GM23338 (cell line): Measurements from ENCODE around the gene FASTKD2.

Source experiments
- CREB1 ChIP-seq: fragments of 250-450 bp; sonication (Bioruptor Pico); IDR thresholded peaks from 2 replicates; pipeline ENCODE4 v1.5.0; 2020; ENCODE audit warnings: low read depth, mild to moderate bottlenecking, moderate library complexity
- EZH2 ChIP-seq: fragments of 200-600 bp; sonication (generic); IDR thresholded peaks from one replicate; pipeline ENCODE4 v1.8.0; 2017; ENCODE audit warnings: antibody characterized with exemption, mild to moderate bottlenecking, low read depth; ENCODE audit not compliant: unreplicated experiment
- EZH2phosphoT487 ChIP-seq: fragments of 200-600 bp; sonication (generic); IDR thresholded peaks from one replicate; pipeline ENCODE4 v1.8.1; 2018; ENCODE audit warnings: antibody characterized with exemption; ENCODE audit not compliant: unreplicated experiment
- JUNB ChIP-seq: IDR thresholded peaks from one replicate; pipeline ENCODE4 v1.6.1; 2016; ENCODE audit warnings: antibody characterized with exemption; ENCODE audit not compliant: unreplicated experiment
- POLR2AphosphoS5 ChIP-seq: IDR thresholded peaks from 2 replicates; pipeline ENCODE4 v1.6.1; 2016; ENCODE audit warnings: antibody characterized with exemption, low read depth
- STAT1 ChIP-seq: IDR thresholded peaks from one replicate; pipeline ENCODE4 v1.6.1; 2016; ENCODE audit warnings: antibody characterized with exemption; ENCODE audit not compliant: unreplicated experiment
- ZNF114 ChIP-seq: fragments of 250-450 bp; sonication (Bioruptor Pico); IDR thresholded peaks from 2 replicates; pipeline ENCODE4 v1.5.0; 2020; ENCODE audit warnings: mild to moderate bottlenecking, moderate library complexity
- ZNF331 ChIP-seq: fragments of 250-450 bp; sonication (Bioruptor Pico); IDR thresholded peaks from 2 replicates; pipeline ENCODE4 v1.5.0; 2020; ENCODE audit warnings: low read depth, mild to moderate bottlenecking, moderate library complexity
- TF ChIP-seq, protein P1 (sequence below), 2 experiments: fragments of 200-600 bp in 1 of 2; sonication (generic) in 1 of 2; conservative IDR thresholded peaks; 2 replicates each; pipeline versions ENCODE4 v1.5.1 to v1.6.1; 2016 to 2017; ENCODE audit warnings: antibody characterized with exemption in 2 of 2, low read depth in 2 of 2, mild to moderate bottlenecking in 2 of 2, moderate library complexity in 1 of 2
- TF ChIP-seq, protein P2 (sequence below): IDR thresholded peaks from one replicate; pipeline ENCODE4 v1.6.1; 2018; ENCODE audit warnings: antibody characterized with exemption; ENCODE audit not compliant: unreplicated experiment
- TF ChIP-seq, protein P3 (sequence below): fragments of 250-450 bp; sonication (Bioruptor Pico); IDR thresholded peaks from 2 replicates; pipeline ENCODE4 v1.5.0; 2020; ENCODE audit warnings: mild to moderate bottlenecking, moderate library complexity

GRCh38 chr2:206766057-206766930 is 888 bp downstream of the FASTKD2 start:
- TF ChIP-seq, protein P1, sequence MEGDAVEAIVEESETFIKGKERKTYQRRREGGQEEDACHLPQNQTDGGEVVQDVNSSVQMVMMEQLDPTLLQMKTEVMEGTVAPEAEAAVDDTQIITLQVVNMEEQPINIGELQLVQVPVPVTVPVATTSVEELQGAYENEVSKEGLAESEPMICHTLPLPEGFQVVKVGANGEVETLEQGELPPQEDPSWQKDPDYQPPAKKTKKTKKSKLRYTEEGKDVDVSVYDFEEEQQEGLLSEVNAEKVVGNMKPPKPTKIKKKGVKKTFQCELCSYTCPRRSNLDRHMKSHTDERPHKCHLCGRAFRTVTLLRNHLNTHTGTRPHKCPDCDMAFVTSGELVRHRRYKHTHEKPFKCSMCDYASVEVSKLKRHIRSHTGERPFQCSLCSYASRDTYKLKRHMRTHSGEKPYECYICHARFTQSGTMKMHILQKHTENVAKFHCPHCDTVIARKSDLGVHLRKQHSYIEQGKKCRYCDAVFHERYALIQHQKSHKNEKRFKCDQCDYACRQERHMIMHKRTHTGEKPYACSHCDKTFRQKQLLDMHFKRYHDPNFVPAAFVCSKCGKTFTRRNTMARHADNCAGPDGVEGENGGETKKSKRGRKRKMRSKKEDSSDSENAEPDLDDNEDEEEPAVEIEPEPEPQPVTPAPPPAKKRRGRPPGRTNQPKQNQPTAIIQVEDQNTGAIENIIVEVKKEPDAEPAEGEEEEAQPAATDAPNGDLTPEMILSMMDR (conservative IDR thresholded peaks at IDR 0.05; ENCODE audit: low read depth in 2 of 2): no peak
- no peak for TF ChIP-seq JUNB
- TF ChIP-seq ZNF114 (CRISPR knock-in tag): no peak
- TF ChIP-seq EZH2: no peak
- TF ChIP-seq EZH2phosphoT487: no peak
- TF ChIP-seq, protein P2, sequence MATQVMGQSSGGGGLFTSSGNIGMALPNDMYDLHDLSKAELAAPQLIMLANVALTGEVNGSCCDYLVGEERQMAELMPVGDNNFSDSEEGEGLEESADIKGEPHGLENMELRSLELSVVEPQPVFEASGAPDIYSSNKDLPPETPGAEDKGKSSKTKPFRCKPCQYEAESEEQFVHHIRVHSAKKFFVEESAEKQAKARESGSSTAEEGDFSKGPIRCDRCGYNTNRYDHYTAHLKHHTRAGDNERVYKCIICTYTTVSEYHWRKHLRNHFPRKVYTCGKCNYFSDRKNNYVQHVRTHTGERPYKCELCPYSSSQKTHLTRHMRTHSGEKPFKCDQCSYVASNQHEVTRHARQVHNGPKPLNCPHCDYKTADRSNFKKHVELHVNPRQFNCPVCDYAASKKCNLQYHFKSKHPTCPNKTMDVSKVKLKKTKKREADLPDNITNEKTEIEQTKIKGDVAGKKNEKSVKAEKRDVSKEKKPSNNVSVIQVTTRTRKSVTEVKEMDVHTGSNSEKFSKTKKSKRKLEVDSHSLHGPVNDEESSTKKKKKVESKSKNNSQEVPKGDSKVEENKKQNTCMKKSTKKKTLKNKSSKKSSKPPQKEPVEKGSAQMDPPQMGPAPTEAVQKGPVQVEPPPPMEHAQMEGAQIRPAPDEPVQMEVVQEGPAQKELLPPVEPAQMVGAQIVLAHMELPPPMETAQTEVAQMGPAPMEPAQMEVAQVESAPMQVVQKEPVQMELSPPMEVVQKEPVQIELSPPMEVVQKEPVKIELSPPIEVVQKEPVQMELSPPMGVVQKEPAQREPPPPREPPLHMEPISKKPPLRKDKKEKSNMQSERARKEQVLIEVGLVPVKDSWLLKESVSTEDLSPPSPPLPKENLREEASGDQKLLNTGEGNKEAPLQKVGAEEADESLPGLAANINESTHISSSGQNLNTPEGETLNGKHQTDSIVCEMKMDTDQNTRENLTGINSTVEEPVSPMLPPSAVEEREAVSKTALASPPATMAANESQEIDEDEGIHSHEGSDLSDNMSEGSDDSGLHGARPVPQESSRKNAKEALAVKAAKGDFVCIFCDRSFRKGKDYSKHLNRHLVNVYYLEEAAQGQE: no peak
- TF ChIP-seq POLR2AphosphoS5: no peak
- TF ChIP-seq CREB1 (CRISPR knock-in tag): no peak
- TF ChIP-seq, protein P3, sequence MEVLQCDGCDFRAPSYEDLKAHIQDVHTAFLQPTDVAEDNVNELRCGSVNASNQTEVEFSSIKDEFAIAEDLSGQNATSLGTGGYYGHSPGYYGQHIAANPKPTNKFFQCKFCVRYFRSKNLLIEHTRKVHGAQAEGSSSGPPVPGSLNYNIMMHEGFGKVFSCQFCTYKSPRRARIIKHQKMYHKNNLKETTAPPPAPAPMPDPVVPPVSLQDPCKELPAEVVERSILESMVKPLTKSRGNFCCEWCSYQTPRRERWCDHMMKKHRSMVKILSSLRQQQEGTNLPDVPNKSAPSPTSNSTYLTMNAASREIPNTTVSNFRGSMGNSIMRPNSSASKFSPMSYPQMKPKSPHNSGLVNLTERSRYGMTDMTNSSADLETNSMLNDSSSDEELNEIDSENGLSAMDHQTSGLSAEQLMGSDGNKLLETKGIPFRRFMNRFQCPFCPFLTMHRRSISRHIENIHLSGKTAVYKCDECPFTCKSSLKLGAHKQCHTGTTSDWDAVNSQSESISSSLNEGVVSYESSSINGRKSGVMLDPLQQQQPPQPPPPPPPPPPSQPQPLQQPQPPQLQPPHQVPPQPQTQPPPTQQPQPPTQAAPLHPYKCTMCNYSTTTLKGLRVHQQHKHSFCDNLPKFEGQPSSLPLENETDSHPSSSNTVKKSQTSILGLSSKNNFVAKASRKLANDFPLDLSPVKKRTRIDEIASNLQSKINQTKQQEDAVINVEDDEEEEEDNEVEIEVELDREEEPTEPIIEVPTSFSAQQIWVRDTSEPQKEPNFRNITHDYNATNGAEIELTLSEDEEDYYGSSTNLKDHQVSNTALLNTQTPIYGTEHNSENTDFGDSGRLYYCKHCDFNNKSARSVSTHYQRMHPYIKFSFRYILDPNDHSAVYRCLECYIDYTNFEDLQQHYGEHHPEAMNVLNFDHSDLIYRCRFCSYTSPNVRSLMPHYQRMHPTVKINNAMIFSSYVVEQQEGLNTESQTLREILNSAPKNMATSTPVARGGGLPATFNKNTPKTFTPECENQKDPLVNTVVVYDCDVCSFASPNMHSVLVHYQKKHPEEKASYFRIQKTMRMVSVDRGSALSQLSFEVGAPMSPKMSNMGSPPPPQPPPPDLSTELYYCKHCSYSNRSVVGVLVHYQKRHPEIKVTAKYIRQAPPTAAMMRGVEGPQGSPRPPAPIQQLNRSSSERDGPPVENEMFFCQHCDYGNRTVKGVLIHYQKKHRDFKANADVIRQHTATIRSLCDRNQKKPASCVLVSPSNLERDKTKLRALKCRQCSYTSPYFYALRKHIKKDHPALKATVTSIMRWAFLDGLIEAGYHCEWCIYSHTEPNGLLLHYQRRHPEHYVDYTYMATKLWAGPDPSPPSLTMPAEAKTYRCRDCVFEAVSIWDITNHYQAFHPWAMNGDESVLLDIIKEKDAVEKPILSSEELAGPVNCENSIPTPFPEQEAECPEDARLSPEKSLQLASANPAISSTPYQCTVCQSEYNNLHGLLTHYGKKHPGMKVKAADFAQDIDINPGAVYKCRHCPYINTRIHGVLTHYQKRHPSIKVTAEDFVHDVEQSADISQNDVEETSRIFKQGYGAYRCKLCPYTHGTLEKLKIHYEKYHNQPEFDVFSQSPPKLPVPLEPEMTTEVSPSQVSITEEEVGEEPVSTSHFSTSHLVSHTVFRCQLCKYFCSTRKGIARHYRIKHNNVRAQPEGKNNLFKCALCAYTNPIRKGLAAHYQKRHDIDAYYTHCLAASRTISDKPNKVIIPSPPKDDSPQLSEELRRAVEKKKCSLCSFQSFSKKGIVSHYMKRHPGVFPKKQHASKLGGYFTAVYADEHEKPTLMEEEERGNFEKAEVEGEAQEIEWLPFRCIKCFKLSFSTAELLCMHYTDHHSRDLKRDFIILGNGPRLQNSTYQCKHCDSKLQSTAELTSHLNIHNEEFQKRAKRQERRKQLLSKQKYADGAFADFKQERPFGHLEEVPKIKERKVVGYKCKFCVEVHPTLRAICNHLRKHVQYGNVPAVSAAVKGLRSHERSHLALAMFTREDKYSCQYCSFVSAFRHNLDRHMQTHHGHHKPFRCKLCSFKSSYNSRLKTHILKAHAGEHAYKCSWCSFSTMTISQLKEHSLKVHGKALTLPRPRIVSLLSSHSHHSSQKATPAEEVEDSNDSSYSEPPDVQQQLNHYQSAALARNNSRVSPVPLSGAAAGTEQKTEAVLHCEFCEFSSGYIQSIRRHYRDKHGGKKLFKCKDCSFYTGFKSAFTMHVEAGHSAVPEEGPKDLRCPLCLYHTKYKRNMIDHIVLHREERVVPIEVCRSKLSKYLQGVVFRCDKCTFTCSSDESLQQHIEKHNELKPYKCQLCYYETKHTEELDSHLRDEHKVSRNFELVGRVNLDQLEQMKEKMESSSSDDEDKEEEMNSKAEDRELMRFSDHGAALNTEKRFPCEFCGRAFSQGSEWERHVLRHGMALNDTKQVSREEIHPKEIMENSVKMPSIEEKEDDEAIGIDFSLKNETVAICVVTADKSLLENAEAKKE: no peak
- no peak for TF ChIP-seq STAT1
- TF ChIP-seq ZNF331 (CRISPR knock-in tag): no peak
